ENCODE data around the gene DISC1.

The DISC1 gene

GRCh38 chr1:232062967-232063366 lies 436.4 kb downstream of the DISC1 start:
- DNase-seq, result no peak

- no peak for DNase-seq
Measured at GRCh38 chr1:232066521-232066920, 439.9 kb downstream of the DISC1 start.

- no peak for DNase-seq
Measured at GRCh38 chr1:232074265-232074664, 447.7 kb downstream of the DISC1 start.

- no peak for DNase-seq
Measured at GRCh38 chr1:232077809-232078208, 451.2 kb downstream of the DISC1 start.

DNA sequence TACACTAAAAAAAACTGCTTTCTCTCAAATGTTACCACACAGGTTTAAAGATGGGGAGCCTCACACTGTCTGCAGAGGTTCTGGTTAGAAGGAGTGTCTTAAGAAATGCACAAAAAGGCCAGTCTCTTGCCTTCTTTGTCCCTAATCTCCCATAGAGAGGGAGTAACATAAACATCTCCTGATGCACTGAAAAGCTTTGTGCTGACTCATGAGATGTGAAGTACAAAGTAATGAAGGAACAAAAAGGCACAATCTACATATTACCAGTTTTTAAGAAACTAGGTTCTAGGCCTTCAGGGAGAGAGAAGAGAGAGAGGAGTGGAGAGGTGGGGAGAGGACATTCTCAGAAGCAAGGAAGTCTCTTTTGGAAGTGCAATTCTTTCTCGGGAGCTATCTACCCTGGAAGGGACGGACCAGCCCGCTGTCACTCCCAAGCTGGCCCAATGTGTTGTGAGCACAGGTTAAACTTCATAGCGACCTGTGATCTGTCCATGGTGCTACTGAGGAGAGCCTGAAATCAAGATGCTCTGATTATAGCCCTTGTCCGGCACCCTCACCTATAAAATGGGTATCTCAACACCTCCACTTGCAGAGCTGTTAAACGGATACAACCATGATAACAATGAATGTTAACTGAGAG lies 458.1 kb downstream of the DISC1 start:
- DNase-seq, result no peak

- no peak for DNase-seq
Measured at GRCh38 chr1:232090816-232091215, 464.2 kb downstream of the DISC1 start.

Measured in NCI-H1048 (cell line).